ENCODE data around the gene MAPK7.
A peak's percentile ranks its signal among the peaks of the same experiment; 100 is the strongest.

The MAPK7 gene

DNA sequence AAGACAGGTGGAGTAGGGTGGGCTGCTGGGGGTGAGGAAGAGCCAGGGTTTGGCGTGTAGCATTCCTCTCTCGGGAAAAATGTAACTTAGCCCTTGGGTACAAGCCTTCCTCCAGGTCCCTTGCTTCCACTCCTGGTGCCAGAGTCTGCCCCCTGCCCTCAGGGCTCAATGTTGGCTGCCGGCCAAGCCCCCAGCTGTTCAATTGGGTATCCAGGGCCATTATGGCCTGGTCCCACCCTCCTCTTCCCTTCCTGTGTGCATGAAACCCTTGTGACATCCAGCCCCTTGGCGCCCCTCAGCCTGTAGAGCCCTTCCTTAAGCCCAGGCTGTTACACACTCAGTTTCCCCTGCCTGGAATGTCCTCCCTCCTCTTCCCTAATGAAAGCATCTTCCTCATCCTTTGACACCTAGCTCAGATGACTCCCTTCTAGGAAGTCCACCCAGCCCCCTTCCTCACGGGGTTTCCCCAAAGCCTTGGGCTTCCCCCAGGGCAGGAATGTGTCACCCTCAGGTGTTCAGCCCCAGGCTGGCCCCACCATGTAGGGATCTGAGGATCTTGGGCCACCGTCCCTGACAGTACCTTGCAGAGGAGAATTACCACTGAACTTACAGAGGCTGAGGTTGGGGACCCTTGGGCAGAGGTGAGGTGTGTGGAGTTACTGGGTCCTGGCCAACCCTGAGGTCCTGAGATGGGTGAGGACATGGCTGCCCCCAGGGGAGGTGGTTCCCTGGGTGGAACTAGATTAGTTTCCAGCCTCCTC is 45.7 kb upstream of the MAPK7 start:
- no peak overlapping the region for H3K4me3 ChIP-seq (ENCODE audit: low read length)
- TF ChIP-seq CTCF (conservative IDR thresholded peaks at IDR 0.05; ENCODE audit: low read depth, low read length): no peak
- no peak for DNase-seq (ENCODE audit: low read depth)

DNA sequence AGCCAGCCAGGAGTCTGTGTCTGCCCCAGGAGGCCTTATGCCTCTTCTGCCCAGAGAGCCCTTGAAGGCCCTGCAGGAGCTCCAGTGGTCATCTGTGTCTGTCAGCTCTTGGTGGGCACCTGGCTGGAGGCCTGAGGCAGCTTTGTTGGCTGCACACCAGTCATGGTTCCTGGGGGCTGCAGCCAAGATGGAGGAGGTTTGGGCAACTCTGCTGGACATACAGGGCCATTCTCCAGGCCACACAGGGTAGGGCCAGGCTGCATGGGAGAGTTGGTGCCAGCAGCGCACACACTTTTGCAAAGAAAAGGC is 45.2 kb upstream of the MAPK7 start:
- no peak for DNase-seq (ENCODE audit: low read depth)
- no peak for TF ChIP-seq CTCF (conservative IDR thresholded peaks at IDR 0.05; ENCODE audit: low read depth, low read length)
- H3K4me3 ChIP-seq (ENCODE audit: low read length): no peak overlapping the region

DNA sequence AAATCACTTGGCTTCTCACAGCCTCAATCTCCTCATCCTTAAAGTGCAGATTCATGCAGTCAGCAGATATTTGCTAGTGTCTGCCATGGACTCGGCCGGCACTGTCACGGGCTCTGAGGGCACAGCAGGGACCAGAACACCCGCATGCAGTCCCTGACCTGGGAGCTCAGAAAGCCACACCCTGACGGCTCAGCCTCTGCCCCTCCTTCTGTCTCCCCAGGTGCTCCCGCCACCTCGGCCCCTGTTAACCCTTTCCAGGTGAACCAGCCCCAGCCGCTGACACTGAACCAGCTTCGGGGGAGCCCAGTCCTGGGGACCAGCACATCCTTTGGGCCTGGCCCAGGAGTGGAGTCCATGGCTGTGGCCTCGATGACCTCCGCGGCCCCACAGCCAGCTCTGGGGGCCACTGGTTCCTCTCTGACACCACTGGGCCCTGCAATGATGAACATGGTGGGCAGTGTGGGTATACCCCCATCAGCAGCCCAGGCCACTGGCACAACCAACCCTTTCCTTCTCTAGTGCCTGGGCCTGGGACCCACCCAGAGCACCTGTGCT is 44.5 kb upstream of the MAPK7 start:
- TF ChIP-seq CTCF (conservative IDR thresholded peaks at IDR 0.05; ENCODE audit: low read depth, low read length): no peak
- H3K4me3 ChIP-seq (ENCODE audit: low read length): no peak overlapping the region
- no peak for DNase-seq (ENCODE audit: low read depth)

GRCh38 chr17:19334331-19334730 is 44.0 kb upstream of the MAPK7 start:
- TF ChIP-seq CTCF (conservative IDR thresholded peaks at IDR 0.05; ENCODE audit: low read depth, low read length): no peak
- H3K4me3 ChIP-seq (ENCODE audit: low read length): no peak overlapping the region
- DNase-seq (ENCODE audit: low read depth): no peak

GRCh38 chr17:19335951-19336631 is 42.2 kb upstream of the MAPK7 start:
- H3K4me3 ChIP-seq (ENCODE audit: low read length): no peak overlapping the region
- DNase-seq (ENCODE audit: low read depth): no peak
- TF ChIP-seq CTCF (conservative IDR thresholded peaks at IDR 0.05; ENCODE audit: low read depth, low read length): no peak

DNA sequence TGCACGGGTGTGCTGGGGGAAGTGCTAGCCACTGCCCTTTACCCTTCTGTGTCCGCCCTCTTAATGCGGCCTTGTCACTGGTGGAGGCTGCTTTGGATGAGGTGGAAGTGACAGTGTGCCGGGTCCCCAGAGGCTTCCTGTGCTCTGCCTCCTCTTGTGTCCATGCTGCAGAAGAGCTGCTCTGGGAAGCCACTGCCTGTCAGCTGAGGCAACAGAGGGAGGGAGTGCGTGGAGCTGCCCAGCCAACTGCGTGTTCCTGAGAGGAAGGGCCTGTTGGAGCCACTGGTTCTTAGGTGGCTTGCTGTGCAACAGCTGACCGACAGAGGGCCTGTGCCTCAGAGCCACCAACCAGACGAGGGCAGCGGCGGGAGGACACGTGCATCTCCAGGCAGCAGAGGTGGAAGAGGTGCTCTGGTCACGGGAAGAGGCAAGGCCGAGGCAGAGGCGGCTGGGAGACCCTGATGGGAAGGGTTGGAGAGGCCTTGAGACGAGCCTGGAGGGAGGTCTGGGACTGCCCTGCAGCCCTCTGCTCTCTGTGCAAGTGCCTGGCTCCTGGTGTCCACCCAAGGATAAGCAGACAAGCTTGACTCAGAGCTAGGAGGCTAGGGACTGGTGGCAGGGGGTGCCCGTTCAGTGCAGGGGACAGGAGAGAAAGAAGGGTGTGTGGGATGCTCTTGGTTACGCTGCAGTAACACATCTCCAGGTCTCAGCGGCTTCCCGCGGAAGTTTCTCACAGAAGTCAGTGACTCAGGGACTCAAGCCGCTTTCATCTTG is 41.2 kb upstream of the MAPK7 start:
- TF ChIP-seq CTCF (conservative IDR thresholded peaks at IDR 0.05; ENCODE audit: low read depth, low read length): peak; percentile 26
- no peak overlapping the region for H3K4me3 ChIP-seq (ENCODE audit: low read length)
- DNase-seq (ENCODE audit: low read depth): no peak
